HepG2 (cell line): ENCODE results near the gene COASY. TPM values are rescaled to one million over a fixed set of nuclear protein-coding genes. Genes with fewer than 3 reads are reported as not detected.
A peak's percentile ranks its signal among the peaks of the same experiment; 100 is the strongest.

Source experiments
- AHR ChIP-seq: IDR thresholded peaks from 2 replicates; pipeline ENCODE4 v1.6.1; 2018; ENCODE audit warnings: missing genetic modification reagents, missing compliant biosample characterization
- ATF7-NPFF ChIP-seq: sonication (generic); formaldehyde crosslinking; IDR thresholded peaks from 2 replicates; pipeline ENCODE4 v1.8.1; 2023; ENCODE audit warnings: mild to moderate bottlenecking, low read depth, missing genetic modification reagents, moderate library complexity
- CSRNP2 ChIP-seq: sonication (generic); formaldehyde crosslinking; conservative IDR thresholded peaks from 2 replicates; pipeline ENCODE4 v1.8.0; 2022; ENCODE audit warnings: low read depth, missing genetic modification reagents
- FOXJ3 ChIP-seq: sonication (generic); formaldehyde crosslinking; IDR thresholded peaks from 2 replicates; pipeline ENCODE4 v1.4.0; 2020; ENCODE audit warnings: missing genetic modification reagents, mild to moderate bottlenecking, borderline replicate concordance
- FUBP1 ChIP-seq: sonication (generic); formaldehyde crosslinking; IDR thresholded peaks from 2 replicates; pipeline ENCODE4 v1.5.1; 2020; ENCODE audit warnings: missing genetic modification reagents, mild to moderate bottlenecking, borderline replicate concordance
- GPN1 ChIP-seq: sonication (generic); formaldehyde crosslinking; IDR thresholded peaks from 2 replicates; pipeline ENCODE4 v1.5.1; 2020; ENCODE audit warnings: missing genetic modification reagents, borderline replicate concordance
- HDAC2 ChIP-seq: sonication (generic); formaldehyde crosslinking; IDR thresholded peaks from 2 replicates; pipeline ENCODE4 v1.4.0; 2020; ENCODE audit warnings: missing genetic modification reagents
- IKZF4 ChIP-seq: sonication (generic); formaldehyde crosslinking; IDR thresholded peaks from 2 replicates; pipeline ENCODE4 v1.5.1; 2020; ENCODE audit warnings: borderline replicate concordance, mild to moderate bottlenecking, low read depth, missing genetic modification reagents; ENCODE audit errors: not compliant biosample characterization
- RARG ChIP-seq: sonication (generic); formaldehyde crosslinking; IDR thresholded peaks from 2 replicates; pipeline ENCODE4 v1.4.0; 2020; ENCODE audit warnings: low read depth, mild to moderate bottlenecking, missing genetic modification reagents
- ZBTB2 ChIP-seq: sonication (generic); formaldehyde crosslinking; IDR thresholded peaks from 2 replicates; pipeline ENCODE4 v1.8.0; 2022; ENCODE audit warnings: low read depth, missing genetic modification reagents
- ZBTB34 ChIP-seq: sonication (generic); formaldehyde crosslinking; IDR thresholded peaks from 2 replicates; pipeline ENCODE4 v1.8.0; 2022; ENCODE audit warnings: mild to moderate bottlenecking, missing genetic modification reagents
- ZBTB49 ChIP-seq: sonication (generic); formaldehyde crosslinking; IDR thresholded peaks from 2 replicates; pipeline ENCODE4 v1.4.0; 2020; ENCODE audit warnings: missing genetic modification reagents, borderline replicate concordance
- ZNF496 ChIP-seq: sonication (generic); formaldehyde crosslinking; IDR thresholded peaks from 2 replicates; pipeline ENCODE4 v1.8.1; 2023; ENCODE audit warnings: mild to moderate bottlenecking, moderate library complexity, missing genetic modification reagents; ENCODE audit not compliant: insufficient replicate concordance
- ZNF768 ChIP-seq: sonication (generic); formaldehyde crosslinking; IDR thresholded peaks from 2 replicates; pipeline ENCODE4 v1.4.0; 2020; ENCODE audit warnings: missing genetic modification reagents
- ZNF816 ChIP-seq: sonication (generic); formaldehyde crosslinking; IDR thresholded peaks from 2 replicates; pipeline ENCODE4 v1.8.0; 2022; ENCODE audit warnings: missing genetic modification reagents, mild to moderate bottlenecking, borderline replicate concordance
- polyA plus RNA-seq, 8 experiments: library from polyadenylated mRNA; depleted of rRNA in 3 of 8; stranded (reverse) in 7 of 8; unstranded in 1 of 8; fragments of >200 nt; fragmentation: Illumina TruSeq in 4 of 8; extraction: Trizol in 4 of 8; gene quantifications; 2 replicates each; pipeline versions ENCODE4 v1.2.1 to v1.2.3, GENCODE V29; 2011 to 2016; ENCODE audit warnings: low read depth in 4 of 8, missing spikeins in 1 of 8, mixed read lengths in 1 of 8; ENCODE audit not compliant: insufficient read depth in 1 of 8
- total RNA-seq, 5 experiments: library from RNA; depleted of rRNA; stranded (reverse); fragments of >200 nt; fragmentation: Illumina TruSeq; extraction: Trizol; gene quantifications; 2 replicates each; pipeline ENCODE4 v1.2.3, GENCODE V29; 2016; ENCODE audit warnings: low read depth in 1 of 5

Gene COASY
- total and polyA plus RNA-seq, 2 of the 13 experiments (the other 11 are each of a cell fraction or from before 2014, with no cell fraction given) = 90.7 to 125 TPM

- TF ChIP-seq RARG (CRISPR knock-in tag) (no peak), ATF7-NPFF (CRISPR knock-in tag) (no peak; the same call in 1 of the 2 replicates), ZBTB49 (no peak), ZNF816 (CRISPR knock-in tag) (no peak), FUBP1 (CRISPR knock-in tag) (no peak), ZNF768 (CRISPR knock-in tag) (no peak), FOXJ3 (no peak), ZBTB34 (no peak), AHR (no peak), HDAC2 (CRISPR knock-in tag) (0 out of 2 replicates have a peak, but pooled peaks have one; percentile 6), ZNF496 (CRISPR knock-in tag) (no peak), ZBTB2 (no peak), CSRNP2 (CRISPR knock-in tag) (no peak), GPN1 (CRISPR knock-in tag) (no peak), IKZF4 (CRISPR knock-in tag) (no peak)
Observed at GRCh38 chr17:42553161-42553818, 8.7 kb upstream of the COASY start (continued).
